Keratinocyte (primary cell): ENCODE results near the gene CELF5.

Experiments used
- EZH2 ChIP-seq: IDR thresholded peaks from one replicate; pipeline ENCODE4 v1.6.1; 2012; ENCODE audit warnings: inconsistent platforms, mild to moderate bottlenecking, low read length, moderate library complexity
- TF ChIP-seq, protein P1 (sequence below), 3 experiments: IDR thresholded peaks in 1 of 3; conservative IDR thresholded peaks in 1 of 3; optimal IDR thresholded peaks in 1 of 3; 2 replicates in 2 of 3; 3 replicates in 1 of 3; pipeline versions ENCODE3 to v1.5.1; 2011; ENCODE audit warnings: low read length in 3 of 3, mild to moderate bottlenecking in 3 of 3, moderate library complexity in 2 of 3, control low read depth in 1 of 3, inconsistent platforms in 1 of 3; ENCODE audit not compliant: insufficient read depth in 2 of 3; ENCODE audit errors: extremely low read depth in 1 of 3

DNA sequence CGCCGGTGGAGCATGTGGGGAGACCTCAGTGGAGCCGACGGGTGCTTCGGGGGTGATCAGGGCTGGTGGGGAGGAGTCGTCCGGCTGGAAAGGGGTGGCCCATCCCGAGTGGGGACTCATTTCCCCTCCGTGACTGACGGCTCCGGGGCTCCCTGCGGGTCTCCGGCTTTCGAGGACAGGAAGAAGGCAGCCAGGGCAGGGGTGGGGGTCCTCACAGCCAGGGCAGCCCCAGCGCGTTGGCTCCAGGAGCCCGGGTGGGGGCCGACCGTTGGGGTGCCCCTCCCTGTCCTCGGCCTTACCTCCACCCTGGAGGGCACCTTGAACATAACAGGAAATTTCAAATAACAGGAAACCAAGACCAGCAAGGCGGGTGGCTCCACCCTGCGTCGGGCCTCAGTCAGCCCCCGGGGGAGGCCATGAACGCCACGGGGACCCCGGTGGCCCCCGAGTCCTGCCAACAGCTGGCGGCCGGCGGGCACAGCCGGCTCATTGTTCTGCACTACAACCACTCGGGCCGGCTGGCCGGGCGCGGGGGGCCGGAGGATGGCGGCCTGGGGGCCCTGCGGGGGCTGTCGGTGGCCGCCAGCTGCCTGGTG, 46.0 kb upstream of the CELF5 start, which contains the start of gene S1PR4:
- TF ChIP-seq, protein P1, sequence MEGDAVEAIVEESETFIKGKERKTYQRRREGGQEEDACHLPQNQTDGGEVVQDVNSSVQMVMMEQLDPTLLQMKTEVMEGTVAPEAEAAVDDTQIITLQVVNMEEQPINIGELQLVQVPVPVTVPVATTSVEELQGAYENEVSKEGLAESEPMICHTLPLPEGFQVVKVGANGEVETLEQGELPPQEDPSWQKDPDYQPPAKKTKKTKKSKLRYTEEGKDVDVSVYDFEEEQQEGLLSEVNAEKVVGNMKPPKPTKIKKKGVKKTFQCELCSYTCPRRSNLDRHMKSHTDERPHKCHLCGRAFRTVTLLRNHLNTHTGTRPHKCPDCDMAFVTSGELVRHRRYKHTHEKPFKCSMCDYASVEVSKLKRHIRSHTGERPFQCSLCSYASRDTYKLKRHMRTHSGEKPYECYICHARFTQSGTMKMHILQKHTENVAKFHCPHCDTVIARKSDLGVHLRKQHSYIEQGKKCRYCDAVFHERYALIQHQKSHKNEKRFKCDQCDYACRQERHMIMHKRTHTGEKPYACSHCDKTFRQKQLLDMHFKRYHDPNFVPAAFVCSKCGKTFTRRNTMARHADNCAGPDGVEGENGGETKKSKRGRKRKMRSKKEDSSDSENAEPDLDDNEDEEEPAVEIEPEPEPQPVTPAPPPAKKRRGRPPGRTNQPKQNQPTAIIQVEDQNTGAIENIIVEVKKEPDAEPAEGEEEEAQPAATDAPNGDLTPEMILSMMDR (optimal IDR thresholded peaks at IDR 0.05 in 1 of 3, IDR thresholded peaks at IDR 0.05 in 1 of 3, conservative IDR thresholded peaks at IDR 0.05 in 1 of 3; ENCODE audit: extremely low read depth in 1 of 3, insufficient read depth in 2 of 3, low read length in 3 of 3) = no peak
- TF ChIP-seq EZH2 = no peak
